HepG2 (cell line): ENCODE measurements around the gene CD209. TPM values are rescaled to one million over a fixed set of nuclear protein-coding genes. Genes with fewer than 3 reads are reported as not detected.

Source experiments
- ATAC-seq: fragments of 200-7000 bp; cut with Tn5 transposase; 3 replicates; pipeline ENCODE4 v1.9.1; 2020; ENCODE audit warnings: mild to moderate bottlenecking, moderate library complexity
- BruUV-seq: library from RNA; stranded (reverse); fragments of 400-500 nt; replicated peaks from 2 replicates; lab custom pipeline; 2021; lab: Mats Ljungman, UMichigan
- CTCF ChIA-PET: fragments of 300-600 bp; formaldehyde crosslinking; extraction: SDS; loops from one replicate; lab custom pipeline; 2021; ENCODE audit warnings: low total read pairs, inconsistent platforms, low intra/inter-chr PET ratio; lab: Yijun Ruan, JAX
- POLR2A ChIA-PET: fragments of 350-600 bp; sonication (Branson Sonifier 250); formaldehyde crosslinking; loops from one replicate; lab custom pipeline; 2020; ENCODE audit warnings: antibody characterized with exemption, inconsistent platforms; lab: Yijun Ruan, JAX
- DNase-seq: peaks from one replicate; pipeline ENCODE4 v3.0.0-alpha.2; 2015; ENCODE audit warnings: low spot score
- FAIRE-seq: peaks from 3 replicates; lab custom pipeline; 2011; peaks lifted over from hg19 to GRCh38; lab: Jason Lieb, UNC
- H2AFZ ChIP-seq: one replicate; pipeline ENCODE4 v1.6.1; 2011; ENCODE audit warnings: low read length, inconsistent platforms
- H3K27ac ChIP-seq: fragments of 300-600 bp; 3 replicates; pipeline ENCODE4 v1.8.0; 2011; ENCODE audit warnings: mixed run types, mild to moderate bottlenecking, mixed read lengths, low read length, inconsistent platforms; ENCODE audit not compliant: insufficient read depth; ENCODE audit errors: extremely low read length
- H3K27me3 ChIP-seq, 2 experiments: fragments of 200-600 bp in 1 of 2; 2 replicates in 1 of 2; 3 replicates in 1 of 2; pipeline versions ENCODE4 v1.6.0 to v1.8.0; 2011; ENCODE audit warnings: low read length in 2 of 2, mild to moderate bottlenecking in 2 of 2, moderate library complexity in 2 of 2, inconsistent platforms in 1 of 2; ENCODE audit not compliant: insufficient read depth in 2 of 2, control insufficient read depth in 1 of 2
- H3K36me3 ChIP-seq, 2 experiments: fragments of 200-600 bp in 1 of 2; replicated peaks in 1 of 2; 2 replicates in 1 of 2; 3 replicates in 1 of 2; pipeline versions ENCODE4 v1.5.1 to v1.8.0; 2011; ENCODE audit warnings: low read length in 2 of 2, inconsistent platforms in 1 of 2; ENCODE audit not compliant: insufficient read depth in 2 of 2, control insufficient read depth in 1 of 2
- H3K4me1 ChIP-seq: 2 replicates; pipeline ENCODE4 v1.5.1; 2012; ENCODE audit warnings: low read length, inconsistent platforms; ENCODE audit not compliant: insufficient read depth
- H3K4me2 ChIP-seq: 2 replicates; pipeline ENCODE4 v1.6.0; 2011; ENCODE audit warnings: low read depth, low read length, inconsistent platforms
- H3K4me3 ChIP-seq, 3 experiments: fragments of 200-600 bp in 1 of 3; sonication (generic), shearing (Covaris generic) in 1 of 3; replicated peaks in 1 of 3; 2 replicates each; pipeline ENCODE4 v1.5.1; 2011 to 2016; ENCODE audit warnings: low read length in 3 of 3, inconsistent platforms in 2 of 3, low read depth in 2 of 3, mild to moderate bottlenecking in 2 of 3, control low read depth in 1 of 3, mixed read lengths in 1 of 3; ENCODE audit not compliant: insufficient read depth in 1 of 3
- H3K79me2 ChIP-seq: one replicate; pipeline ENCODE4 v1.6.1; 2011; ENCODE audit warnings: low read length, inconsistent platforms; ENCODE audit not compliant: insufficient read depth
- H3K9ac ChIP-seq: 2 replicates; pipeline ENCODE4 v1.6.0; 2011; ENCODE audit warnings: mild to moderate bottlenecking, low read depth, low read length, inconsistent platforms; ENCODE audit not compliant: insufficient read depth
- H3K9me3 ChIP-seq: 2 replicates; pipeline ENCODE4 v1.5.1; 2012; ENCODE audit warnings: mild to moderate bottlenecking, low read length
- H4K20me1 ChIP-seq: 2 replicates; pipeline ENCODE4 v1.6.0; 2011; ENCODE audit warnings: inconsistent platforms, mild to moderate bottlenecking, low read length, moderate library complexity; ENCODE audit not compliant: insufficient read depth
- HIC2 ChIP-seq: sonication (generic); formaldehyde crosslinking; IDR thresholded peaks from 2 replicates; pipeline ENCODE4 v1.9.0; 2022; ENCODE audit warnings: low read depth, missing genetic modification reagents
- JUNB ChIP-seq: sonication (generic); formaldehyde crosslinking; IDR thresholded peaks from 2 replicates; pipeline ENCODE4 v1.8.0; 2022; ENCODE audit warnings: missing genetic modification reagents, mild to moderate bottlenecking, borderline replicate concordance
- RBFOX2 ChIP-seq: fragments of 200-400 bp; formaldehyde crosslinking; IDR thresholded peaks from 2 replicates; pipeline ENCODE4 v1.6.1; 2017; ENCODE audit warnings: low read depth, mild to moderate bottlenecking, low read length
- SETDB1 ChIP-seq: sonication (generic); formaldehyde crosslinking; IDR thresholded peaks from 2 replicates; pipeline ENCODE4 v1.5.1; 2020; ENCODE audit warnings: missing genetic modification reagents, mild to moderate bottlenecking, borderline replicate concordance
- ZNF749 ChIP-seq: sonication (generic); formaldehyde crosslinking; IDR thresholded peaks from 2 replicates; pipeline ENCODE4 v1.8.0; 2022; ENCODE audit warnings: mild to moderate bottlenecking, missing genetic modification reagents, moderate library complexity, borderline replicate concordance
- WGBS: methylation state at CpG from one replicate; pipeline ENCODE4 v1.1.6; 2017; ENCODE audit warnings: low lambda C conversion rate; 5-methylcytosine and 5-hydroxymethylcytosine counted together
- in situ Hi-C: cut with HindIII; loops from 2 replicates; pipeline ENCODE4 v1.10.0; 2017; ENCODE audit warnings: low pct_unique_long_range_greater_than_20kb; ENCODE audit not compliant: extremely low pct_ligation_motif_present
- intact Hi-C: fragments of 100-400 bp; cut with micrococcal nuclease; formaldehyde crosslinking; loops from one replicate; pipeline ENCODE4 v1.10.0; 2022; ENCODE audit not compliant: unreplicated experiment
- polyA plus RNA-seq, 8 experiments: library from polyadenylated mRNA; depleted of rRNA in 3 of 8; stranded (reverse) in 7 of 8; unstranded in 1 of 8; fragments of >200 nt; fragmentation: Illumina TruSeq in 4 of 8; extraction: Trizol in 4 of 8; gene quantifications; 2 replicates each; pipeline versions ENCODE4 v1.2.1 to v1.2.3, GENCODE V29; 2011 to 2016; ENCODE audit warnings: low read depth in 4 of 8, missing spikeins in 1 of 8, mixed read lengths in 1 of 8; ENCODE audit not compliant: insufficient read depth in 1 of 8
- total RNA-seq, 5 experiments: library from RNA; depleted of rRNA; stranded (reverse); fragments of >200 nt; fragmentation: Illumina TruSeq; extraction: Trizol; gene quantifications; 2 replicates each; pipeline ENCODE4 v1.2.3, GENCODE V29; 2016; ENCODE audit warnings: low read depth in 1 of 5
- TF ChIP-seq, protein P1 (sequence below): sonication (generic); formaldehyde crosslinking; IDR thresholded peaks from 2 replicates; pipeline ENCODE4 v1.4.0; 2020; ENCODE audit warnings: missing genetic modification reagents, borderline replicate concordance

CD209 gene
- total and polyA plus RNA-seq, 2 of the 13 experiments (the other 11 are each of a cell fraction or from before 2014, with no cell fraction given): not detected

DNA sequence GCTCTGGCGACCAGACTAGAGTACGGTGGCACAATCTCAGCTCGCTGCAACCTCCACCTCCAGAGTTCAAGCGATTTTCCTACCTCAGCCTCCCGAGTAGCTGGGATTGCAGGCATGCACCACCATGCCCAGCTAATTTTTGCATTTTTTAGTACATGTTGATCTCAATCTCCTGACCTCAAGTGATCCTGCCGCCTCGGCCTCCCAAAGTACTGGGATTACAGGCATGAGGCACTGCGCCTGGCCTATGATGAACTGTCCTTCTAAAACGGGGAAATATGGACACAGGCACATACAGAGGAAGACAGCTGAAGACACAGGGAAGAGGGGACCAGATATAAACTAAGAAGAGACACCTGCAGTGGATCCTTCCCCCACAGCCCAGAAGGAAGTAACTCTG, 28.4 kb upstream of the CD209 start:
- intact Hi-C loops (no loop called here), in situ Hi-C loops (no loop called here)
- ChIA-PET POLR2A (no interaction called here), CTCF (no interaction called here)
- peaks cover 0 to 41% of the 10 kb centered on the region in 2 experiments; a peak in 2 of 5 replicates for H3K27me3 ChIP-seq
- no peaks in the 10 kb centered on the region for H3K36me3 ChIP-seq
- H4K20me1 ChIP-seq: no peaks in the 10 kb centered on the region
- no peaks in the 10 kb centered on the region for H3K79me2 ChIP-seq
- H3K27ac ChIP-seq: no peak overlapping the region
- no peak for TF ChIP-seq JUNB (CRISPR knock-in tag)
- TF ChIP-seq ZNF749 (CRISPR knock-in tag): no peak
- TF ChIP-seq, protein P1, sequence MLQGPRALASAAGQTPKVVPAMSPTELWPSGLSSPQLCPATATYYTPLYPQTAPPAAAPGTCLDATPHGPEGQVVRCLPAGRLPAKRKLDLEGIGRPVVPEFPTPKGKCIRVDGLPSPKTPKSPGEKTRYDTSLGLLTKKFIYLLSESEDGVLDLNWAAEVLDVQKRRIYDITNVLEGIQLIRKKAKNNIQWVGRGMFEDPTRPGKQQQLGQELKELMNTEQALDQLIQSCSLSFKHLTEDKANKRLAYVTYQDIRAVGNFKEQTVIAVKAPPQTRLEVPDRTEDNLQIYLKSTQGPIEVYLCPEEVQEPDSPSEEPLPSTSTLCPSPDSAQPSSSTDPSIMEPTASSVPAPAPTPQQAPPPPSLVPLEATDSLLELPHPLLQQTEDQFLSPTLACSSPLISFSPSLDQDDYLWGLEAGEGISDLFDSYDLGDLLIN (CRISPR knock-in tag): no peak
- TF ChIP-seq RBFOX2: no peak
- no peak for TF ChIP-seq HIC2
- no peak for TF ChIP-seq SETDB1
- H3K9me3 ChIP-seq: no peaks in the 10 kb centered on the region
- H2AFZ ChIP-seq: no peak overlapping the region
- H3K4me3 ChIP-seq: no peak overlapping the region
- no peak overlapping the region for H3K9ac ChIP-seq
- no TSS peak for BruUV-seq
- ATAC-seq (no peak), FAIRE-seq (no peak), DNase-seq (no peak)
- no peak overlapping the region for H3K4me2 ChIP-seq
- no peaks in the 10 kb centered on the region for H3K4me1 ChIP-seq
- WGBS: 48% methylated on average over 9 of the region's 9 CpGs
